ENCODE results near the gene RBP2. TPM values are rescaled to one million over a fixed set of nuclear protein-coding genes. Genes with fewer than 3 reads are reported as not detected.
A peak's percentile ranks its signal among the peaks of the same experiment; 100 is the strongest.

Gene RBP2
- total RNA-seq, 4 donors from 2014 or later, result 315 to 3,455 (median 1,233) TPM

DNA sequence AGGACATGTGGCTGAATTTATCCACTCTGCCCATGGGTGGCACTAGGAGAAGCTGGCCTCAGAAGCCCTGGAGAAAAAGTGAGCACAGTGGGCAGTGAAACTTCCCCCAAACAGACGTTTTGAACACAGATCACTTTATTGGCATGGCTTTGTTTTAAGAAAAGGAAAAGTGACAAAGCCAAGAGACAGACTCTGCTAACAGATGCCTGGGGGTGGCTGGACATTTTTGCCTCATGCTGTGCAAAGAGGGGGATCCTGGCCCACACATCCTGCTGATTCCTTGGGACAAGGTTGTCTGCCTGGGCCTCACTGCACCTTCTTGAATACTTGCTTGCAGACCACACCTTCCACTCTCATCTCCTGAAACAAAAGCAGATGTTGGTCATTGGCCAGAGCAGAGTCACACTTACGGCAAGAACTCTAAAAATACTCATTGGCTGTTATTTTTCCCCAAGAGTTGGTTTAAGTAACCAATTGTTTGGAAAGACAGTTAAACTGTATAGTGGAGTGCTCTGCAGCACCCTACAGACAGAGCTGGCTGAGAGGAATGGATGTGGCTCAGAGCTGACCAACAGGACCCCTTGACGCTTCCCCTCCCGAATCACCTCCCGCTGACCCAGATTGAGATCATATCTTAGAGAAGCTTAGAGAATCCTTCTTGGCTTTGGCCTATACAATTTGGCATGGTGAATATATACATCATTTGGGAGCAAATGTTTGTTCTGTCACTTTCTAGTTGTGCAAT is 41.2 kb upstream of the RBP2 start:
- DNase-seq, result no peak
- Histone ChIP-seq H3K36me3 (no peaks in the 10 kb centered on the region), H3K4me3 (no peak overlapping the region), H3K27ac (no peak overlapping the region), H3K4me1 (no peaks in the 10 kb centered on the region), H3K27me3 (no peaks in the 10 kb centered on the region), H3K9me3 (no peaks in the 10 kb centered on the region)
- TF ChIP-seq, protein P1, sequence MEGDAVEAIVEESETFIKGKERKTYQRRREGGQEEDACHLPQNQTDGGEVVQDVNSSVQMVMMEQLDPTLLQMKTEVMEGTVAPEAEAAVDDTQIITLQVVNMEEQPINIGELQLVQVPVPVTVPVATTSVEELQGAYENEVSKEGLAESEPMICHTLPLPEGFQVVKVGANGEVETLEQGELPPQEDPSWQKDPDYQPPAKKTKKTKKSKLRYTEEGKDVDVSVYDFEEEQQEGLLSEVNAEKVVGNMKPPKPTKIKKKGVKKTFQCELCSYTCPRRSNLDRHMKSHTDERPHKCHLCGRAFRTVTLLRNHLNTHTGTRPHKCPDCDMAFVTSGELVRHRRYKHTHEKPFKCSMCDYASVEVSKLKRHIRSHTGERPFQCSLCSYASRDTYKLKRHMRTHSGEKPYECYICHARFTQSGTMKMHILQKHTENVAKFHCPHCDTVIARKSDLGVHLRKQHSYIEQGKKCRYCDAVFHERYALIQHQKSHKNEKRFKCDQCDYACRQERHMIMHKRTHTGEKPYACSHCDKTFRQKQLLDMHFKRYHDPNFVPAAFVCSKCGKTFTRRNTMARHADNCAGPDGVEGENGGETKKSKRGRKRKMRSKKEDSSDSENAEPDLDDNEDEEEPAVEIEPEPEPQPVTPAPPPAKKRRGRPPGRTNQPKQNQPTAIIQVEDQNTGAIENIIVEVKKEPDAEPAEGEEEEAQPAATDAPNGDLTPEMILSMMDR (IDR thresholded peaks at IDR 0.05), result no peak
- TF ChIP-seq POLR2A (IDR thresholded peaks at IDR 0.05), result no peak

DNA sequence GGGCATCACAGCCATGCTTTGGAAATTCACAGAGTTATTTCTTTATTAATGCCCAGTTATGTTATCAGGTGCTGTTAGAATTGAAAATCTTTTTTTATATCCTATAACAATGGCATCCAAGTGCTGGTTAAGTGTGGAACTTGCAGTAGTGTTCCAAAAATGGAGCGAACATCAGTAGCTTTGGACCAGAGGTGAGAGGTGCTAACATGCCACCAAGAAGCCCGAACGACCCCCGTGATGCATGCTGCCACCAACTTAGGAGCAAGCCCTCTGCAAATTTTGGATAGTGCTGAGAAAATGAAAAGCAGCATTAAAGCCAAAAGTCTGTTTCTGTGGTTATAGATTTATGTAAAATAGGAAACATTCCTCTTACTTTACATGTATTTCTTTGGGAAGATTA is 38.4 kb upstream of the RBP2 start:
- no peak for DNase-seq
- H3K36me3 ChIP-seq, result no peaks in the 10 kb centered on the region
- no peaks in the 10 kb centered on the region for H3K9me3 ChIP-seq
- TF ChIP-seq POLR2A (IDR thresholded peaks at IDR 0.05), result no peak
- TF ChIP-seq, protein P1 (IDR thresholded peaks at IDR 0.05), result no peak
- H3K4me1 ChIP-seq, result no peaks in the 10 kb centered on the region
- H3K27ac ChIP-seq, result no peak overlapping the region
- no peak overlapping the region for H3K4me3 ChIP-seq
- no peaks in the 10 kb centered on the region for H3K27me3 ChIP-seq

DNA sequence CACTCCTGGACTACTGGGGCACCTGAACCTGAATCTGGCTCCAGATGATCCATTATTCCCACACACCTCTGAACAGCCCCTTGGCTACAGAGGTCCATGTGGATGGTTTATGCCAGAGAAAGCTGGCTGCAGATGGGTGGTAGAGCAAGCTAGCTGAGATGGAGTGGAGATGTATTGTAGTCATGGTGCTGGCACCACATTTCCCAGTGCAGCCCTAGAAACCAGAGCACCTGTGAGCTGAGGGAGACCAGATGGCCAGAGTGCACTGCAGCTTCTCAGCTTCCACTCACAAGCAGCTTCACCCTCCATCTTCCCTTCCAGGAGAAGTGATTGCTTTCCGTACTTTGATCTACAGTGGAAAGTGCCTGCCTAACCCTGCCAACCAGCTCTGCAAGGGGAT is 33.3 kb upstream of the RBP2 start:
- Histone ChIP-seq H3K4me3 (no peak overlapping the region), H3K4me1 (no peaks in the 10 kb centered on the region), H3K36me3 (no peaks in the 10 kb centered on the region), H3K9me3 (no peaks in the 10 kb centered on the region), H3K27me3 (no peaks in the 10 kb centered on the region), H3K27ac (no peak overlapping the region)
- no peak for TF ChIP-seq POLR2A (IDR thresholded peaks at IDR 0.05)
- TF ChIP-seq, protein P1 (IDR thresholded peaks at IDR 0.05), result no peak
- DNase-seq, result no peak

DNA sequence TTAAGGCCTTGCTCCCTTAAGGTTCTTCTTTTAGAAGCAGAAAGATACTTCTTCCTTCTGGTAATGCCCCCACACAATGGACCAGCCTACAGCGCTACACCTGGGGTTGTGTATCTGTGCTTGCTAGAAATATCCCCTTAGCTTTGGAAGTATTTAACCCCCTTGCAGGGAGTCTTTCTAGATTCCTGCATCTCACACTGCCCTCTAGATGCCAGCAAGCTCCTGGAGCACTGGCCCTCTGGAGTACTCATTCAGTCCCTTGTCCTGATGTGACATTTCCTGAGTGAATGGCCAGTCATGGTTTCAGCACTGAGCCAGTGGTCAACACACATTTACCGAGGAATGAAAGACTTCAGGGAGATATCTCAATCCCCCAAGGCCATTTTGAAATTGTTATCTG is 30.4 kb upstream of the RBP2 start:
- peak overlapping the region in 1 of 4 donors; percentile 83 for H3K27ac ChIP-seq
- H3K36me3 ChIP-seq, result no peaks in the 10 kb centered on the region
- H3K9me3 ChIP-seq, result no peaks in the 10 kb centered on the region
- peak in 1 of 3 donors; percentile 59 for DNase-seq
- TF ChIP-seq, protein P1 (IDR thresholded peaks at IDR 0.05), result peak in 3 of 6 experiments; percentile 20 to 49 (median 22)
- no peak for TF ChIP-seq POLR2A (IDR thresholded peaks at IDR 0.05)
- no peaks in the 10 kb centered on the region for H3K27me3 ChIP-seq
- H3K4me1 ChIP-seq, result no peaks in the 10 kb centered on the region
- no peak overlapping the region for H3K4me3 ChIP-seq

DNA sequence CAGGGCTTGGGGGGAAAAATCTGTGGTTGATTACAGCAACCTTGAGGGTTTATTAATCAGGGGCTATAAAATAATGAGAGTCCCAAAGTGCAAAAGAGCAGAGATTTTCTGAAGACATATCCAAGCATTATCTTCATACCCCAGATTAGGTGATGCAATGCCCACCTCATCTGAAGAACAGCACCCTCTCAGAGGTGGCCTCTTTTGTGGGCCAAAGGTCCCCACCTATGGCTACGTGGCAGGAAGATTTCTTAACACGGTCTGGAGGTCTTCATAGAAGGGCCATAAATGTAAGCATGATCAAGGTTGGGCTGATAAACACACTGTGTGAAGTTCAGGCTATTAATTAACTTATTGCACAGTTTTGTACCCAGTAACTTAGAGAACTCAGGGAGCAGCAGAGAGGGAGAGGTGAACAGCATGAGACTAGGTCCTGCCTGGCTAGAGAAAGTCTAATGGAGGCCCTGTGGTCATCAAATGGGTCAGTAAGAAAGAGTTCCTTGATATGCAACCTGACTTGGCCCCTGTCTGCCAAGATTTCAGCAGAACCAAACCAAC is 29.6 kb upstream of the RBP2 start:
- H3K4me1 ChIP-seq, result no peaks in the 10 kb centered on the region
- H3K9me3 ChIP-seq, result no peaks in the 10 kb centered on the region
- H3K36me3 ChIP-seq, result no peaks in the 10 kb centered on the region
- peak overlapping the region in 3 of 4 donors; percentile 6 to 83 (median 29) for H3K27ac ChIP-seq
- TF ChIP-seq POLR2A (IDR thresholded peaks at IDR 0.05), result peak in 1 of 2 donors; percentile 63
- TF ChIP-seq, protein P1 (IDR thresholded peaks at IDR 0.05), result no peak
- no peak overlapping the region for H3K4me3 ChIP-seq
- peak in 2 of 3 donors; percentile 57 to 80 for DNase-seq
- H3K27me3 ChIP-seq, result no peaks in the 10 kb centered on the region
